ENCODE results near the gene SLF1. TPM values are rescaled to one million over a fixed set of nuclear protein-coding genes. Genes with fewer than 3 reads are reported as not detected.
"Not testable (repeated sequence)": the region's sequence is repeated elsewhere in the genome, so short reads cannot be mapped to it uniquely, and the experiment has no call there.

SLF1 gene
- total RNA-seq = 15.1 and 18.2 TPM in 2 replicates

GRCh38 chr5:94618493-94619328, at the start of gene SLF1, which contains the start of gene KIAA0825:
TSS of gene SLF1 (plus strand) at chr5:94618669. CDS start at chr5:94628811, 10,142 bp downstream.
TSS of gene KIAA0825 (minus strand) at chr5:94618604. CDS start at chr5:94537126, 81,478 bp downstream.
- intact Hi-C loops (cut with micrococcal nuclease) = loop anchor here (1.0 to 5.0 kb wide), 6 partner anchors 40 to 936 kb away; partner anchors contain the start of genes ARSK and SKIC3

DNA sequence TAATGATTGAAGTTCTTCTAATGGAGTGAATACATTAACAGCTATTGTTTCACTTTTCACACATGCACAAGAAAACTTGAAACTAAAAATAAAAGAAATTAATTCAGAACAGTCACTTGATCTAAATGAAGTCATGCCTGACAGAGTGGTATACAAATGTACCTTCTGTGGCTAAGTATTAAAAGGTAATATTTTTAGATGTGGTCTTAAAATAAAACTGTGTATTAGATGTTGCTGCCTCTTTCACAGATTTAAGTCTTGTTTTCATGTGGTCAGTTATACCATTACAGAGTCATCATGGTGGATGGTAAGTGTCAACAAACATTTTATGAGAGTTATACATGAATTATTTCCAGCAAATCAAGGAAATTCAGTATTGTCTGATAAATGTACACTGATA, 47.1 kb upstream of the SLF1 start:
- intact Hi-C loops (cut with micrococcal nuclease) = no loop called here

GRCh38 chr5:94573349-94573748, 45.1 kb upstream of the SLF1 start:
- intact Hi-C loops (cut with micrococcal nuclease) = not testable (repeated sequence)

- intact Hi-C loops (cut with micrococcal nuclease) = loop anchor here (5.0 kb wide), 2 partner anchors 217 to 463 kb away; a partner anchor contains a TSS
Observed at GRCh38 chr5:94575196-94575595, 43.3 kb upstream of the SLF1 start.

- intact Hi-C loops (cut with micrococcal nuclease) = loop anchor here (1.0 to 5.0 kb wide), 4 partner anchors 25 to 465 kb away; partner anchors contain the start of genes KIAA0825 and SLF1
Observed at GRCh38 chr5:94577466-94578245, 40.8 kb upstream of the SLF1 start.

GRCh38 chr5:94595281-94595840, 23.1 kb upstream of the SLF1 start:
- intact Hi-C loops (cut with micrococcal nuclease) = no loop called here

DNA sequence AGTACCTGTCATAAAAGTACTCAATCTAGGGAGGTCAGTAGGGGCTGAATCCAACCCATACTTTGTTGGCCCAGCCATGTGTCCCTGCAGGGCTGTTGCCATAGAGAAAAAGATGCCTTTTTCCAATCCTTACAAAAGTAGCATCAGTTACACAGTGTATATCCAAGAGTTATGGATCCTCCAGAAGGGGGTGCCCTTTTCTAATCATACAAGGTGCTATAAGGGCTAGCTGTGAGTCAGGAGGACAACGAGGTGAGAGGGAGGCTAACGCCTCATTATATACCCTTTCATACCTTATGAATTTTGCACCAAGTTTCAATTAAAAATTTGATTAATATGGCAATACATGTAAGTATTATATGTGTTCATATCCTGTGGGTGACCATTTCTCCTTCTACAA, 4.9 kb upstream of the SLF1 start:
- intact Hi-C loops (cut with micrococcal nuclease) = loop anchor here (5.0 kb wide), 1 partner anchor 239 kb away; no protein-coding TSS in a partner anchor

- intact Hi-C loops (cut with micrococcal nuclease) = loop anchor here (5.0 kb wide), 1 partner anchor 238 kb away; no protein-coding TSS in a partner anchor
Observed at GRCh38 chr5:94614156-94614805, 4.2 kb upstream of the SLF1 start.

DNA sequence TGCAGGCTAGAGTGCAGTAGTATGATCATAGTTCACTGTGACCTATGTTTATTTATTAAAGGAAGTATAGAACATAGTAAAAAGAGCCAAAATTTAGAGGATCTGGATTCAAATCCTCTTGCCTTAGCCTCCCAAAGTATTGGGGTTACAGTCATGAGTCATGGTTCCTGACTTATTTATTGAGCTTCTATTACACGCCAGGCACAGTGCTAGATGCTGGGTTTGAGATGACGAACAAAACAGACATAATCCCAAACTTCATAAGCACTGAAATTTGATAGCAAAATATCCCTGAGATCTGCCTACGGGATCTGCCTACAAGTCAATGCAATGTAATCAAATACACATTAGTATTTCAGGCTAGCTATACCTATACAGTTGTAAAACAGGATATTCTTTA, 2.6 kb upstream of the SLF1 start:
- intact Hi-C loops (cut with micrococcal nuclease) = loop anchor here (5.0 kb wide), 1 partner anchor 76 kb away; no protein-coding TSS in a partner anchor

DNA sequence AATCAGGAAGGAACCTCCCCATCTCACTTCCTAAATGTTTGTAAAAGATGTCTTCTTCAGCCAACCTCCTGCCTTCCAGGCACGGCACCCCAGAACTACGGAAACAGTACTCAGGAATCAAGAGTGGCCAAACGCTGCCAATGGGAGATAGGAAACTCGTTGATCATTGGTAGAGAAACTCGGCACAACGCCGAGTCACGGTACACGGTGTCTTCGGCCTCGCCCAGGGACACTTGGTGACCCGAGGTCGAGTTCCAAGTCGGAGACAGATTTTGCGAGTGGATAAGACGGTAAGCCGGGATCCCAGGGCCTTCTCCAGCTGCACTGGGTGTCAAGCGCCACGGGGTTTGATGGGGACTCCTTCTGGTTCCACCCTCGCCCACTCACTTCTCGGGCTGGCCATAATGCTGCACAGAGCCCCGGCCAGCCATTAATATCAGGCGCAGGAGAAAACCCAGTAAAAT, 408 bp upstream of the SLF1 start:
- intact Hi-C loops (cut with micrococcal nuclease) = loop anchor here (1.0 to 5.0 kb wide), 6 partner anchors 40 to 937 kb away; partner anchors contain the start of genes ARSK and SKIC3

- intact Hi-C loops (cut with micrococcal nuclease) = no loop called here
Observed at GRCh38 chr5:94620256-94620655, 1.8 kb downstream of the SLF1 start.

- intact Hi-C loops (cut with micrococcal nuclease) = no loop called here
Observed at GRCh38 chr5:94621763-94622162, 3.3 kb downstream of the SLF1 start.

- intact Hi-C loops (cut with micrococcal nuclease) = no loop called here
Observed at GRCh38 chr5:94623011-94623410, 4.5 kb downstream of the SLF1 start.

- intact Hi-C loops (cut with micrococcal nuclease) = no loop called here
Observed at GRCh38 chr5:94623877-94624276, 5.4 kb downstream of the SLF1 start.

- intact Hi-C loops (cut with micrococcal nuclease) = no loop called here
Observed at GRCh38 chr5:94627191-94627590, 8.7 kb downstream of the SLF1 start.

DNA sequence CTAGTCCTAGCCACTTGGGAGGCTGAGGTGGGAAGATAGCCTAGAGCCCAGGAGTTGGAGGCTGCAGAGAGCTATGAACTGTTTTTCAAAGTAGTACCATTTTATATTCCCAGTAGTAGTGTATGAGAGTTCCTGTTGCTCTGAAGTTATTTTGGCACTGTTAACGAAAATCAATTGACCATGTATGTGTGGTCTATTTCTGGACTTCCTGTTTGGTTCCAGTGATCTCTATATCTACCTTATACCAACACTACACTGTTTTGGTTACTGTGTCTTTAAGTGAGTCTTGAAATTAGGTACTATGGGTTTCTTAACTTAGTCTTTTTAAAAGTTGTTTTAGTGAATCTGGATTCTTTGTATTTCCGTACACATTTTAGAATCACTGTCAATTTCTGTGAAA, 13.6 kb downstream of the SLF1 start:
- intact Hi-C loops (cut with micrococcal nuclease) = no loop called here

- intact Hi-C loops (cut with micrococcal nuclease) = no loop called here
Observed at GRCh38 chr5:94640176-94640575, 21.7 kb downstream of the SLF1 start.

DNA sequence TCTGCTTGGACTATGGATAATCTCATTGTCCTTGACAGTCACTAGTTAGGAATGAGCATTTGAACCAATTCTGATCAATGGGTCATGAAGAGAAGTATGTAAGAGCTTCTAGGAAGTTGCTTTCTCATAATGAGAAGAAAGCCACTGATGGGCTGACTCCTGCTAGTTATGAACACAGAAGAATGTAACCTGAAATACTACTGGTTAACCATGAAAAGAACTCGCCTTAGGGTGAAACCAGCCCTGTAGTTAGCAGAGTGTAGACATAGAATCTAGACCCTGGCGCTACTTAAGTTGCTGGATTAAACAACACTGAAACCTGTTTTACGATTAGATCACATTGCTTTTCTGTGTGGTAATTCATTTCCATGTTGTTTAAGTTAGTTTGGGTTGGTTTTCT, 26.6 kb downstream of the SLF1 start:
- intact Hi-C loops (cut with micrococcal nuclease) = no loop called here

GRCh38 chr5:94646758-94647157, 28.3 kb downstream of the SLF1 start:
- intact Hi-C loops (cut with micrococcal nuclease) = no loop called here

- intact Hi-C loops (cut with micrococcal nuclease) = no loop called here
Observed at GRCh38 chr5:94649874-94650273, 31.4 kb downstream of the SLF1 start.

GRCh38 chr5:94658272-94658671, 39.8 kb downstream of the SLF1 start:
- intact Hi-C loops (cut with micrococcal nuclease) = no loop called here

Measured in T-helper 2 cell treated with Interferon-gamma antibody and Interleukin-4, amounts not matched to agents 100 ng/mL and 5 ng/mL, for 36 hours (primary cell).